ENCODE results near the gene RUNX2. TPM values are rescaled to one million over a fixed set of nuclear protein-coding genes. Genes with fewer than 3 reads are reported as not detected.

RUNX2 gene
- total and polyA plus RNA-seq, 2 experiments from 2014 or later: 0.66 to 1.7 TPM

DNA sequence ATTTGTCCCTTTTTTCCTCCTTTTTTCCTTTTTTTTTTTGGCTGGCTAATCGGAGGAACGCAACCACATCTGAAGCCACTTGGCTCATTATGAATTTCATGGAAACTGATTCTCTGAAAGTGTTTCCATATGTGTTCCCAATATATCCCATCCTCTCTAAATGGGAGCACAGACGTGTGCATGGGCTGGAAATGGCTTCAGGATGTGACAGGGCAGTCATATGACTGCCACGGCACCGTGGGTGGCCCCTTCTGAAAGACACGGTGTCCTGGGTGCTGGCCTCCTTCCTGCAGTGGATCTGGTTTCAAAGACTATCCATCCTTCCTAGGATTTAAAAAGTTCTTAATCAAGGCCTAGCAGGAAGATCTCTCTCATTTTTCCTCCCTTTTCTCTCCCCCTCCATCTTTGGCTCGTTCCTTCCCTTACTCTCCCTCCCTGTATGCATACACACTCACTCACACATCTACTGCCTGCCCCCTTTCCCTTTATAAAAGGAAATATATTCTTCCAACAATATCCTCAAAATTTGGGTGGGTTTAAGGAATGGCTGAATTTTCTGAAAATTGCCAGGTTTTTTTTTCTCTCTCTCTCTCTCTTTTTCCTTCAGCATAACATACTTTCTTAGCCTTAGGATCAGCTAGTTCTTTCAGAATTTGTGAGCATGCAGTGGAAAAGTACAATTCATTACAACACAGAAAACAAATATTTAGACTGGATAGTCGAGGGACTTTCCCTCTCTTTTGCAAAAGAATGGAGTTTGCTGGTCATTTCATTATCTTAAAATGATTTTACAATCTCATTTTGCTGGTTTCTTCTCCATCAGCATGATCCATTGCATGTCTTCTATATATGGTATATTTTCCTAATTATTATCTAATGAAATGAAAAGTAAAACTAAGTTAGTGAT, 210.8 kb downstream of the RUNX2 start:
- no peak for TF ChIP-seq EZH2 (IDR thresholded peaks at IDR 0.05; ENCODE audit: low read depth, unreplicated experiment)
- no peak for TF ChIP-seq ETS1 (IDR thresholded peaks at IDR 0.05)
- TF ChIP-seq, protein P1, sequence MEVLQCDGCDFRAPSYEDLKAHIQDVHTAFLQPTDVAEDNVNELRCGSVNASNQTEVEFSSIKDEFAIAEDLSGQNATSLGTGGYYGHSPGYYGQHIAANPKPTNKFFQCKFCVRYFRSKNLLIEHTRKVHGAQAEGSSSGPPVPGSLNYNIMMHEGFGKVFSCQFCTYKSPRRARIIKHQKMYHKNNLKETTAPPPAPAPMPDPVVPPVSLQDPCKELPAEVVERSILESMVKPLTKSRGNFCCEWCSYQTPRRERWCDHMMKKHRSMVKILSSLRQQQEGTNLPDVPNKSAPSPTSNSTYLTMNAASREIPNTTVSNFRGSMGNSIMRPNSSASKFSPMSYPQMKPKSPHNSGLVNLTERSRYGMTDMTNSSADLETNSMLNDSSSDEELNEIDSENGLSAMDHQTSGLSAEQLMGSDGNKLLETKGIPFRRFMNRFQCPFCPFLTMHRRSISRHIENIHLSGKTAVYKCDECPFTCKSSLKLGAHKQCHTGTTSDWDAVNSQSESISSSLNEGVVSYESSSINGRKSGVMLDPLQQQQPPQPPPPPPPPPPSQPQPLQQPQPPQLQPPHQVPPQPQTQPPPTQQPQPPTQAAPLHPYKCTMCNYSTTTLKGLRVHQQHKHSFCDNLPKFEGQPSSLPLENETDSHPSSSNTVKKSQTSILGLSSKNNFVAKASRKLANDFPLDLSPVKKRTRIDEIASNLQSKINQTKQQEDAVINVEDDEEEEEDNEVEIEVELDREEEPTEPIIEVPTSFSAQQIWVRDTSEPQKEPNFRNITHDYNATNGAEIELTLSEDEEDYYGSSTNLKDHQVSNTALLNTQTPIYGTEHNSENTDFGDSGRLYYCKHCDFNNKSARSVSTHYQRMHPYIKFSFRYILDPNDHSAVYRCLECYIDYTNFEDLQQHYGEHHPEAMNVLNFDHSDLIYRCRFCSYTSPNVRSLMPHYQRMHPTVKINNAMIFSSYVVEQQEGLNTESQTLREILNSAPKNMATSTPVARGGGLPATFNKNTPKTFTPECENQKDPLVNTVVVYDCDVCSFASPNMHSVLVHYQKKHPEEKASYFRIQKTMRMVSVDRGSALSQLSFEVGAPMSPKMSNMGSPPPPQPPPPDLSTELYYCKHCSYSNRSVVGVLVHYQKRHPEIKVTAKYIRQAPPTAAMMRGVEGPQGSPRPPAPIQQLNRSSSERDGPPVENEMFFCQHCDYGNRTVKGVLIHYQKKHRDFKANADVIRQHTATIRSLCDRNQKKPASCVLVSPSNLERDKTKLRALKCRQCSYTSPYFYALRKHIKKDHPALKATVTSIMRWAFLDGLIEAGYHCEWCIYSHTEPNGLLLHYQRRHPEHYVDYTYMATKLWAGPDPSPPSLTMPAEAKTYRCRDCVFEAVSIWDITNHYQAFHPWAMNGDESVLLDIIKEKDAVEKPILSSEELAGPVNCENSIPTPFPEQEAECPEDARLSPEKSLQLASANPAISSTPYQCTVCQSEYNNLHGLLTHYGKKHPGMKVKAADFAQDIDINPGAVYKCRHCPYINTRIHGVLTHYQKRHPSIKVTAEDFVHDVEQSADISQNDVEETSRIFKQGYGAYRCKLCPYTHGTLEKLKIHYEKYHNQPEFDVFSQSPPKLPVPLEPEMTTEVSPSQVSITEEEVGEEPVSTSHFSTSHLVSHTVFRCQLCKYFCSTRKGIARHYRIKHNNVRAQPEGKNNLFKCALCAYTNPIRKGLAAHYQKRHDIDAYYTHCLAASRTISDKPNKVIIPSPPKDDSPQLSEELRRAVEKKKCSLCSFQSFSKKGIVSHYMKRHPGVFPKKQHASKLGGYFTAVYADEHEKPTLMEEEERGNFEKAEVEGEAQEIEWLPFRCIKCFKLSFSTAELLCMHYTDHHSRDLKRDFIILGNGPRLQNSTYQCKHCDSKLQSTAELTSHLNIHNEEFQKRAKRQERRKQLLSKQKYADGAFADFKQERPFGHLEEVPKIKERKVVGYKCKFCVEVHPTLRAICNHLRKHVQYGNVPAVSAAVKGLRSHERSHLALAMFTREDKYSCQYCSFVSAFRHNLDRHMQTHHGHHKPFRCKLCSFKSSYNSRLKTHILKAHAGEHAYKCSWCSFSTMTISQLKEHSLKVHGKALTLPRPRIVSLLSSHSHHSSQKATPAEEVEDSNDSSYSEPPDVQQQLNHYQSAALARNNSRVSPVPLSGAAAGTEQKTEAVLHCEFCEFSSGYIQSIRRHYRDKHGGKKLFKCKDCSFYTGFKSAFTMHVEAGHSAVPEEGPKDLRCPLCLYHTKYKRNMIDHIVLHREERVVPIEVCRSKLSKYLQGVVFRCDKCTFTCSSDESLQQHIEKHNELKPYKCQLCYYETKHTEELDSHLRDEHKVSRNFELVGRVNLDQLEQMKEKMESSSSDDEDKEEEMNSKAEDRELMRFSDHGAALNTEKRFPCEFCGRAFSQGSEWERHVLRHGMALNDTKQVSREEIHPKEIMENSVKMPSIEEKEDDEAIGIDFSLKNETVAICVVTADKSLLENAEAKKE (CRISPR knock-in tag; IDR thresholded peaks at IDR 0.05): no peak
- TF ChIP-seq CTCF (conservative IDR thresholded peaks at IDR 0.05; ENCODE audit: low read depth in 2 of 2): no peak
- TF ChIP-seq EZH2phosphoT487 (IDR thresholded peaks at IDR 0.05; ENCODE audit: unreplicated experiment): no peak
- Histone ChIP-seq H3K79me2 (replicated peaks; ENCODE audit: insufficient read depth) (no peaks in the 10 kb centered on the region), H4K20me1 (replicated peaks; ENCODE audit: insufficient read depth) (no peaks in the 10 kb centered on the region), H3K4me1 (ENCODE audit: insufficient read depth) (peaks cover 14% of the 10 kb centered on the region; the same call in 1 of the 2 replicates), H3F3A (replicated peaks; ENCODE audit: low read depth) (no peaks in the 10 kb centered on the region), H3K27me3 (ENCODE audit: insufficient read depth) (no peaks in the 10 kb centered on the region), H2AFZ (peak overlapping the region; percentile 64; the same call in 1 of the 2 replicates), H3K4me3 (no peak overlapping the region), H3K4me2 (peak overlapping the region; percentile 45), H3K36me3 (ENCODE audit: insufficient read depth) (no peaks in the 10 kb centered on the region), H3K9me2 (ENCODE audit: insufficient read depth) (no peaks in the 10 kb centered on the region), H3K27ac (ENCODE audit: low read depth) (no peak overlapping the region)
- H3K36me3 Mint-ChIP-seq (ENCODE audit: low read depth): no peaks in the 10 kb centered on the region
- DNase-seq (ENCODE audit: low spot score) (no peak), ATAC-seq (peak; percentile 26; the same call in 1 of the 3 replicates)
- H3K27ac Mint-ChIP-seq: no peak overlapping the region; the same call in 1 of the 2 replicates
- H3K9me3 Mint-ChIP-seq: no peaks in the 10 kb centered on the region
- H3K27me3 Mint-ChIP-seq (ENCODE audit: insufficient read depth, low read depth, poor library complexity): no peaks in the 10 kb centered on the region
- H3K4me3 Mint-ChIP-seq: no peak overlapping the region
- H3K4me1 Mint-ChIP-seq: peaks cover 14% of the 10 kb centered on the region
